Measurements from ENCODE around the gene PDSS2.

DNA sequence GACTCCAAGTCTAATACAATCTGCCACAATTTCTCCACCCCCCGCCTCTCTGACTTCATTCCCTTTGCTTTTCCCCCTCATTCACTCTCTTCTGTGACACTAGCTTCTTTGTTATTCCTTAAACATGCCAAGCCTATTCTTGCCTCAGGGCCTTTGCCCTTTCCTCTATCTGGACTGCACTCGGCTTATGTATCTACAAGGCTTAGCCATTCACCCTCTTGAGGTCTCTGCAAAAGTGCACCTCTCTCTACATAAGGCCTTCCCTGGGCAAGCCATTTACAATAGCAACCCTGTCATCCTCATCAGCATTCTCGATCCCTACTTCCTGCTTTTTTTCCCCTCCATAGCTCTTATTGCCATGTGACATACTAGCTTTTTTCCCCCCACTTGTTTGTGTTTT, 168.9 kb downstream of the PDSS2 start:
- TF ChIP-seq POLR2A (IDR thresholded peaks at IDR 0.05): no peak
- TF ChIP-seq, protein P1, sequence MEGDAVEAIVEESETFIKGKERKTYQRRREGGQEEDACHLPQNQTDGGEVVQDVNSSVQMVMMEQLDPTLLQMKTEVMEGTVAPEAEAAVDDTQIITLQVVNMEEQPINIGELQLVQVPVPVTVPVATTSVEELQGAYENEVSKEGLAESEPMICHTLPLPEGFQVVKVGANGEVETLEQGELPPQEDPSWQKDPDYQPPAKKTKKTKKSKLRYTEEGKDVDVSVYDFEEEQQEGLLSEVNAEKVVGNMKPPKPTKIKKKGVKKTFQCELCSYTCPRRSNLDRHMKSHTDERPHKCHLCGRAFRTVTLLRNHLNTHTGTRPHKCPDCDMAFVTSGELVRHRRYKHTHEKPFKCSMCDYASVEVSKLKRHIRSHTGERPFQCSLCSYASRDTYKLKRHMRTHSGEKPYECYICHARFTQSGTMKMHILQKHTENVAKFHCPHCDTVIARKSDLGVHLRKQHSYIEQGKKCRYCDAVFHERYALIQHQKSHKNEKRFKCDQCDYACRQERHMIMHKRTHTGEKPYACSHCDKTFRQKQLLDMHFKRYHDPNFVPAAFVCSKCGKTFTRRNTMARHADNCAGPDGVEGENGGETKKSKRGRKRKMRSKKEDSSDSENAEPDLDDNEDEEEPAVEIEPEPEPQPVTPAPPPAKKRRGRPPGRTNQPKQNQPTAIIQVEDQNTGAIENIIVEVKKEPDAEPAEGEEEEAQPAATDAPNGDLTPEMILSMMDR (IDR thresholded peaks at IDR 0.05): no peak

Data from testis (tissue), 2 donors.